HG03280 (cell line): Measurements from ENCODE around the gene KRT71.

Experiments
- ATAC-seq: cut with Tn5 transposase; IDR thresholded peaks from one replicate; pipeline ENCODE4 v1.9.1; 2021; ENCODE audit warnings: mild to moderate bottlenecking, moderate library complexity; ENCODE audit not compliant: unreplicated experiment

Gene KRT71

GRCh38 chr12:52499806-52500560 lies 53.0 kb downstream of the KRT71 start:
- no peak for ATAC-seq

- no peak for ATAC-seq
These were observed 54.0 kb downstream of the KRT71 start for GRCh38 chr12:52498946-52499345.

- ATAC-seq = no peak
These were observed 55.0 kb downstream of the KRT71 start for GRCh38 chr12:52497975-52498374.

- ATAC-seq = no peak
These were observed 56.3 kb downstream of the KRT71 start for GRCh38 chr12:52496590-52497071.

- no peak for ATAC-seq
These were observed 56.9 kb downstream of the KRT71 start for GRCh38 chr12:52496054-52496453.

GRCh38 chr12:52495389-52495788 lies 57.6 kb downstream of the KRT71 start:
- ATAC-seq = no peak

GRCh38 chr12:52494518-52494917 lies 58.4 kb downstream of the KRT71 start:
- no peak for ATAC-seq

GRCh38 chr12:52494100-52494499 lies 58.8 kb downstream of the KRT71 start:
- ATAC-seq = no peak
